IMR-90 (cell line): ENCODE measurements around the gene WBP11.

Experiments
- CHD1 ChIP-seq: IDR thresholded peaks from 2 replicates; pipeline ENCODE4 v1.6.1; 2012; ENCODE audit warnings: low read depth, low read length, improper control_type of control experiment
- CTCF ChIP-seq: conservative IDR thresholded peaks from 2 replicates; pipeline ENCODE4 v1.5.1; 2012; ENCODE audit warnings: mild to moderate bottlenecking, low read depth, low read length, improper control_type of control experiment
- USF2 ChIP-seq: fragments of 150-350 bp; IDR thresholded peaks from 2 replicates; pipeline ENCODE4 v1.6.1; 2017; ENCODE audit warnings: mild to moderate bottlenecking, antibody characterized with exemption, low read length, low read depth

- TF ChIP-seq USF2: no peak
- TF ChIP-seq CTCF: no peak
- TF ChIP-seq CHD1: no peak
Observed at GRCh38 chr12:14811486-14811885, 8.2 kb upstream of the WBP11 start.
